Measurements from ENCODE around the gene ANGPTL8. TPM values are rescaled to one million over a fixed set of nuclear protein-coding genes. Genes with fewer than 3 reads are reported as not detected.

ANGPTL8 gene
- total and polyA plus RNA-seq, 2 of the 4 experiments (the other 2 are of a cell fraction), result not detected

DNA sequence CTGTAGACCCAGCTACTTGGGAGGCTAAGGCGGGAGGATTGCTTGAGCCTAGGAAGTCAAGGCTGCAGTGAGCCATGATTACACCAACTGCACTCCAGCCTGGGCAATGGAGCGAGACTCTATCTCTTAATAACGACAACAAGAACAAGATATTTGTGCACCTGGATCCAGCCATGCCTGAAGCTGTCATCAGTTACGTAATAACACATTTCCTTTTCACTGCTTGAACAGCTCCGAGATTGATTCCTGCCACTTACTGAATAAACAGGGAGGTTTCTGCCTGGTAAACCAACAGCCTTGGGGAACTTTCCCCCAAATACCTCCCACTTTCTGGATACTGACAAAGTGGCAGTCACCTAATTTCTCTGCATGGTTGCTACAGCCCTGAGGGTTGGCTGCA lies 47.5 kb upstream of the ANGPTL8 start:
- DNase-seq, result no peak
- Histone ChIP-seq H3K18ac (ENCODE audit: low read depth, low read length) (no peak overlapping the region), H2BK5ac (ENCODE audit: low read depth, low read length, poor library complexity, severe bottlenecking) (no peak overlapping the region), H3K4ac (ENCODE audit: low read depth, low read length) (no peak overlapping the region), H2AFZ (replicated peaks; ENCODE audit: low read length, poor library complexity) (no peak overlapping the region), H3K9me1 (ENCODE audit: insufficient read depth, low read length) (peaks cover 5% of the 10 kb centered on the region), H4K20me1 (ENCODE audit: insufficient read depth, low read length) (peaks cover 38% of the 10 kb centered on the region), H4K5ac (ENCODE audit: low read depth, low read length) (no peak overlapping the region), H3K56ac (ENCODE audit: extremely low read depth, insufficient read depth, low read length) (no peak overlapping the region), H3K4me2 (ENCODE audit: low read depth, low read length) (no peak overlapping the region), H2BK20ac (ENCODE audit: low read depth, low read length) (no peak overlapping the region), H3K23ac (ENCODE audit: low read depth, low read length) (no peak overlapping the region), H3K27me3 (ENCODE audit: control insufficient read depth, insufficient read depth, low read length) (no peaks in the 10 kb centered on the region), H3K36me3 (ENCODE audit: control insufficient read depth, insufficient read depth, low read length) (peaks cover 64% of the 10 kb centered on the region), H2BK120ac (ENCODE audit: low read depth, low read length) (no peak overlapping the region), H4K91ac (ENCODE audit: insufficient read depth, low read depth, low read length) (no peak overlapping the region), H2BK15ac (ENCODE audit: low read depth, low read length) (no peak overlapping the region), H3K9me3 (ENCODE audit: control insufficient read depth, insufficient read depth, low read length) (no peaks in the 10 kb centered on the region), H4K8ac (ENCODE audit: low read depth in 2 of 2, low read length in 2 of 2) (no peak overlapping the region), H3K14ac (replicated peaks; ENCODE audit: low read depth, low read length) (no peak overlapping the region), H3K4me3 (ENCODE audit: insufficient read depth, low read depth, low read length) (no peak overlapping the region), H3K4me1 (ENCODE audit: control insufficient read depth, insufficient read depth, low read length) (peaks cover 21% of the 10 kb centered on the region), H3K27ac (ENCODE audit: insufficient read depth, low read length) (no peak overlapping the region), H2AK9ac (replicated peaks; ENCODE audit: low read depth, low read length, poor library complexity) (no peak overlapping the region), H2AK5ac (ENCODE audit: low read depth, low read length) (no peak overlapping the region), H3K9ac (ENCODE audit: low read depth, low read length) (no peak overlapping the region), H3K79me1 (ENCODE audit: low read depth in 1 of 2, low read length in 2 of 2) (peaks cover 42 to 85% of the 10 kb centered on the region in 2 experiments)
- ChIA-PET CTCF (interaction anchor here (0.8 kb wide), 1 partner anchor 9 kb away, joined by 3 read pairs; no protein-coding TSS in a partner anchor), POLR2A (ENCODE audit: unreplicated experiment) (no interaction called here)
- ATAC-seq (ENCODE audit: low read depth), result no peak
- 67% methylated on average over 3 of the region's 5 CpGs; no CpG with 5 or more reads in 1 of the 2 experiments for WGBS, 2 experiments (ENCODE audit: extremely low coverage in 2 of 2, insufficient read length in 1 of 2)
- no TSS peak for BruUV-seq (replicated peaks)
- TF ChIP-seq RAD21 (IDR thresholded peaks at IDR 0.05; ENCODE audit: low read length), result no peak
- TF ChIP-seq MXI1 (IDR thresholded peaks at IDR 0.05; ENCODE audit: borderline replicate concordance, low read depth, low read length), result no peak
- no peak for TF ChIP-seq RFX5 (IDR thresholded peaks at IDR 0.05; ENCODE audit: low read depth, low read length)
- in situ Hi-C loops (cut with MboI; ENCODE audit: low sequenced_read_pairs), result no loop called here
- dilution Hi-C loops (cut with HindIII; ENCODE audit: low sequenced_read_pairs, unreplicated experiment), result no loop called here
- intact Hi-C loops (cut with micrococcal nuclease), result no loop called here

Measured in IMR-90 (cell line).